GM12891 (cell line): Measurements from ENCODE around the gene TRPM3.

ENCODE experiments used
- POLR2A ChIP-seq: IDR thresholded peaks from 2 replicates; pipeline ENCODE4 v1.6.1; 2011; ENCODE audit warnings: low read depth, low read length, control low read depth
- POLR2AphosphoS5 ChIP-seq: IDR thresholded peaks from 2 replicates; pipeline ENCODE4 v1.6.1; 2011; ENCODE audit warnings: low read depth, low read length, control low read depth
- POU2F2 ChIP-seq: IDR thresholded peaks from 2 replicates; pipeline ENCODE4 v1.6.1; 2011; ENCODE audit warnings: low read depth, mild to moderate bottlenecking, control low read depth, low read length, moderate library complexity
- TAF1 ChIP-seq: IDR thresholded peaks from 2 replicates; pipeline ENCODE4 v1.6.1; 2011; ENCODE audit warnings: low read depth, low read length, control low read depth

GRCh38 chr9:70987986-70988385 is 133.4 kb downstream of the TRPM3 start:
- TF ChIP-seq POLR2AphosphoS5 (no peak), TAF1 (no peak), POLR2A (no peak), POU2F2 (no peak)
